GM23338 (cell line): ENCODE measurements around the gene LTBP4. TPM values are rescaled to one million over a fixed set of nuclear protein-coding genes. Genes with fewer than 3 reads are reported as not detected.

Experiments
- ATAC-seq: fragments of 200-7000 bp; cut with Tn5 transposase; 3 replicates; pipeline ENCODE4 v1.9.1; 2020
- DNase-seq: peaks from one replicate; pipeline ENCODE4 v3.0.0-alpha.2; 2015; ENCODE audit warnings: low spot score
- H2AFZ ChIP-seq: fragments of 200-600 bp; sonication (generic); 2 replicates; pipeline ENCODE4 v1.8.0; 2016; ENCODE audit warnings: antibody characterized with exemption, mild to moderate bottlenecking, moderate library complexity
- H3F3A ChIP-seq: fragments of 200-600 bp; sonication (generic); replicated peaks from 2 replicates; pipeline ENCODE4 v1.8.0; 2017; ENCODE audit warnings: antibody characterized with exemption, mixed run types, low read depth
- H3K27ac ChIP-seq: fragments of 200-600 bp; sonication (generic); 2 replicates; pipeline ENCODE4 v1.6.1; 2016; ENCODE audit warnings: low read depth
- H3K27me3 ChIP-seq: fragments of 200-600 bp; sonication (generic); 2 replicates; pipeline ENCODE4 v1.8.0; 2016; ENCODE audit warnings: mild to moderate bottlenecking, mixed run types, moderate library complexity; ENCODE audit not compliant: insufficient read depth
- H3K36me3 ChIP-seq: fragments of 200-600 bp; sonication (generic); 2 replicates; pipeline ENCODE4 v1.8.0; 2016; ENCODE audit warnings: mild to moderate bottlenecking; ENCODE audit not compliant: insufficient read depth
- H3K4me1 ChIP-seq: fragments of 200-600 bp; sonication (generic); 2 replicates; pipeline ENCODE4 v1.8.0; 2016; ENCODE audit warnings: mild to moderate bottlenecking, moderate library complexity; ENCODE audit not compliant: insufficient read depth
- H3K4me2 ChIP-seq: fragments of 200-600 bp; sonication (generic); 2 replicates; pipeline ENCODE4 v1.7.1; 2017; ENCODE audit warnings: mixed run types
- H3K4me3 ChIP-seq: fragments of 200-600 bp; sonication (generic); 2 replicates; pipeline ENCODE4 v1.6.1; 2016; ENCODE audit warnings: mixed run types
- H3K79me2 ChIP-seq: fragments of 200-600 bp; sonication (generic); replicated peaks from 2 replicates; pipeline ENCODE4 v1.8.0; 2017; ENCODE audit warnings: mild to moderate bottlenecking; ENCODE audit not compliant: insufficient read depth
- H3K9me2 ChIP-seq: fragments of 200-600 bp; sonication (generic); 2 replicates; pipeline ENCODE4 v1.8.0; 2017; ENCODE audit not compliant: insufficient read depth
- H4K20me1 ChIP-seq: fragments of 200-600 bp; sonication (generic); replicated peaks from 2 replicates; pipeline ENCODE4 v1.8.0; 2017; ENCODE audit warnings: mild to moderate bottlenecking; ENCODE audit not compliant: insufficient read depth
- H3K27ac Mint-ChIP-seq: 2 replicates; pipeline ENCODE4 v1.8.0; 2020; ENCODE audit warnings: inconsistent platforms, mild to moderate bottlenecking, moderate library complexity, mixed read lengths
- H3K27me3 Mint-ChIP-seq: 3 replicates; pipeline ENCODE4 v1.8.0; 2022; ENCODE audit warnings: low read depth, mild to moderate bottlenecking, moderate library complexity, mixed read lengths, inconsistent platforms; ENCODE audit not compliant: insufficient read depth, poor library complexity
- H3K36me3 Mint-ChIP-seq: 3 replicates; pipeline ENCODE4 v1.8.0; 2021; ENCODE audit warnings: low read depth, mild to moderate bottlenecking, inconsistent platforms, moderate library complexity, mixed read lengths
- H3K4me1 Mint-ChIP-seq: 3 replicates; pipeline ENCODE4 v1.8.0; 2020; ENCODE audit warnings: mild to moderate bottlenecking, inconsistent platforms, mixed read lengths
- H3K4me3 Mint-ChIP-seq: 3 replicates; pipeline ENCODE4 v1.8.0; 2021; ENCODE audit warnings: moderate library complexity, mild to moderate bottlenecking, inconsistent platforms, mixed read lengths
- H3K9me3 Mint-ChIP-seq: 3 replicates; pipeline ENCODE4 v1.8.0; 2020; ENCODE audit warnings: moderate library complexity, mild to moderate bottlenecking, inconsistent platforms, mixed read lengths
- CREB1 ChIP-seq: fragments of 250-450 bp; sonication (Bioruptor Pico); IDR thresholded peaks from 2 replicates; pipeline ENCODE4 v1.5.0; 2020; ENCODE audit warnings: low read depth, mild to moderate bottlenecking, moderate library complexity
- EZH2 ChIP-seq: fragments of 200-600 bp; sonication (generic); IDR thresholded peaks from one replicate; pipeline ENCODE4 v1.8.0; 2017; ENCODE audit warnings: antibody characterized with exemption, mild to moderate bottlenecking, low read depth; ENCODE audit not compliant: unreplicated experiment
- EZH2phosphoT487 ChIP-seq: fragments of 200-600 bp; sonication (generic); IDR thresholded peaks from one replicate; pipeline ENCODE4 v1.8.1; 2018; ENCODE audit warnings: antibody characterized with exemption; ENCODE audit not compliant: unreplicated experiment
- JUNB ChIP-seq: IDR thresholded peaks from one replicate; pipeline ENCODE4 v1.6.1; 2016; ENCODE audit warnings: antibody characterized with exemption; ENCODE audit not compliant: unreplicated experiment
- NANOG ChIP-seq: IDR thresholded peaks from 2 replicates; pipeline ENCODE4 v1.6.1; 2016; ENCODE audit warnings: antibody characterized with exemption, borderline replicate concordance
- POLR2AphosphoS5 ChIP-seq: IDR thresholded peaks from 2 replicates; pipeline ENCODE4 v1.6.1; 2016; ENCODE audit warnings: antibody characterized with exemption, low read depth
- STAT1 ChIP-seq: IDR thresholded peaks from one replicate; pipeline ENCODE4 v1.6.1; 2016; ENCODE audit warnings: antibody characterized with exemption; ENCODE audit not compliant: unreplicated experiment
- ZNF114 ChIP-seq: fragments of 250-450 bp; sonication (Bioruptor Pico); IDR thresholded peaks from 2 replicates; pipeline ENCODE4 v1.5.0; 2020; ENCODE audit warnings: mild to moderate bottlenecking, moderate library complexity
- ZNF331 ChIP-seq: fragments of 250-450 bp; sonication (Bioruptor Pico); IDR thresholded peaks from 2 replicates; pipeline ENCODE4 v1.5.0; 2020; ENCODE audit warnings: low read depth, mild to moderate bottlenecking, moderate library complexity
- polyA plus RNA-seq: library from polyadenylated mRNA; unstranded; fragments of >200 nt; fragmentation: Nextera tagmentation; extraction: Ambion mirVana; gene quantifications from 2 replicates; pipeline ENCODE4 v1.2.1, GENCODE V29; 2016
- total RNA-seq: library from RNA; depleted of rRNA; stranded (reverse); fragments of >200 nt; shearing (Covaris generic); gene quantifications from 2 replicates; pipeline ENCODE4 v1.2.3, GENCODE V29; 2014
- TF ChIP-seq, protein P1 (sequence below): fragments of 250-450 bp; sonication (Bioruptor Pico); IDR thresholded peaks from 2 replicates; pipeline ENCODE4 v1.5.0; 2020; ENCODE audit warnings: mild to moderate bottlenecking, moderate library complexity
- TF ChIP-seq, protein P2 (sequence below): IDR thresholded peaks from 2 replicates; pipeline ENCODE4 v1.6.1; 2016; ENCODE audit warnings: antibody characterized with exemption
- TF ChIP-seq, protein P3 (sequence below), 2 experiments: fragments of 200-600 bp in 1 of 2; sonication (generic) in 1 of 2; conservative IDR thresholded peaks; 2 replicates each; pipeline versions ENCODE4 v1.5.1 to v1.6.1; 2016 to 2017; ENCODE audit warnings: antibody characterized with exemption in 2 of 2, low read depth in 2 of 2, mild to moderate bottlenecking in 2 of 2, moderate library complexity in 1 of 2
- TF ChIP-seq, protein P4 (sequence below): IDR thresholded peaks from one replicate; pipeline ENCODE4 v1.6.1; 2018; ENCODE audit warnings: antibody characterized with exemption; ENCODE audit not compliant: unreplicated experiment

Gene LTBP4
- total and polyA plus RNA-seq, 2 experiments from 2014 or later, result 50.3 to 65.0 TPM

DNA sequence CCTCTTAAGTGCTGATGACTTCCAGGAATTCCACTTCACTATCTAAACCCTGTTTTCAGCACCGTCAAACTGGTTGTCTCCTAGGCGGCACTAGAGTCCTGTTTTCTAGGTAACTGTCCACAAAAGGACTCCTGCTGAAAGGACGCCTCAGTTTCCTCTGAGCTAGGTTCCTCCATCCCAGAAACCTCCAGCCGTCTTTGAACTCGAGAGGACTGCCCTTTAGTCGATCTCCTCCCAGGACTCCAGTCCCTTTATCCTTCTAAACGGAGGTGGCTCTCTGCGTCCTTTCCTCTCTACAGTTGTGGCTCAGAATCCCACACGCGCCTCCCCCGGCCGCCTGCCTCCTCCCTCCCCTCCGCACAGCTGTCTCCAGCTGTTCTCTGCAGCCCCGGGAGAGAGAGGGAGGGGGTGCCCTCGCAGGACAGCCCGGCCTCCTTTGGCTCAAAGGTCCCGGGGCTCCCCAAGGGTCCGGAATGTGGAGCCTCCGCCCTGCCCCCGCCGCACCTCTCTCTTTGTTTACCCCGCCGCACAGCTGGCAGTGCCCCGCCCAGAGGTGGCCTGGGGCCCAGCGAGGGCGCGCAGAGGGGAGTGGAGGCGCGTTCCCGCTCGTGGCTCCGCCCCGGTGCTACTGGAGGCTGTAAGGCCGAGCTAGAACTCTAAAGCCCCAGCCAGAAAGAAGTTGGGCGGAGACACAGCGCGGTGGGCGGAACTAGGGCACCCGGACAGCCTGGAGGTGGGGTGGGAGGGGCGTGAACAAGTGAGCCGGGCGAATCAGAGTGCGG is 2.4 kb downstream of the LTBP4 start:
- peak overlapping the region; percentile 85 for H3K4me2 ChIP-seq
- ATAC-seq, result peak; percentile 56
- H3K36me3 ChIP-seq, result no peaks in the 10 kb centered on the region
- H3K27me3 Mint-ChIP-seq, result peaks cover 82% of the 10 kb centered on the region
- H3K27ac Mint-ChIP-seq, result no peak overlapping the region; the same call in 1 of the 2 replicates
- H3K9me3 Mint-ChIP-seq, result peaks cover 5% of the 10 kb centered on the region; the same call in 2 of the 3 replicates
- H3K4me3 Mint-ChIP-seq, result peak overlapping the region; percentile 74
- peak; percentile 100 for DNase-seq
- no peaks in the 10 kb centered on the region for H3K79me2 ChIP-seq
- H3K4me3 ChIP-seq, result peak overlapping the region; percentile 53
- H3K4me1 ChIP-seq, result peaks cover 42% of the 10 kb centered on the region
- no peaks in the 10 kb centered on the region; the same call in none of the 2 replicates for H4K20me1 ChIP-seq
- peaks cover 28% of the 10 kb centered on the region for H3F3A ChIP-seq
- 0 out of 2 replicates have a peak overlapping the region, but pooled peaks have one; percentile 49 for H2AFZ ChIP-seq
- H3K4me1 Mint-ChIP-seq, result peaks cover 55% of the 10 kb centered on the region
- peak overlapping the region; percentile 73 for H3K27ac ChIP-seq
- TF ChIP-seq STAT1 (no peak), EZH2phosphoT487 (no peak), NANOG (no peak), CREB1 (CRISPR knock-in tag) (peak; percentile 31; the same call in 1 of the 2 replicates), EZH2 (no peak), ZNF114 (CRISPR knock-in tag) (no peak), ZNF331 (no peak), JUNB (no peak), POLR2AphosphoS5 (peak; percentile 47; the same call in 1 of the 2 replicates)
- TF ChIP-seq, protein P1, sequence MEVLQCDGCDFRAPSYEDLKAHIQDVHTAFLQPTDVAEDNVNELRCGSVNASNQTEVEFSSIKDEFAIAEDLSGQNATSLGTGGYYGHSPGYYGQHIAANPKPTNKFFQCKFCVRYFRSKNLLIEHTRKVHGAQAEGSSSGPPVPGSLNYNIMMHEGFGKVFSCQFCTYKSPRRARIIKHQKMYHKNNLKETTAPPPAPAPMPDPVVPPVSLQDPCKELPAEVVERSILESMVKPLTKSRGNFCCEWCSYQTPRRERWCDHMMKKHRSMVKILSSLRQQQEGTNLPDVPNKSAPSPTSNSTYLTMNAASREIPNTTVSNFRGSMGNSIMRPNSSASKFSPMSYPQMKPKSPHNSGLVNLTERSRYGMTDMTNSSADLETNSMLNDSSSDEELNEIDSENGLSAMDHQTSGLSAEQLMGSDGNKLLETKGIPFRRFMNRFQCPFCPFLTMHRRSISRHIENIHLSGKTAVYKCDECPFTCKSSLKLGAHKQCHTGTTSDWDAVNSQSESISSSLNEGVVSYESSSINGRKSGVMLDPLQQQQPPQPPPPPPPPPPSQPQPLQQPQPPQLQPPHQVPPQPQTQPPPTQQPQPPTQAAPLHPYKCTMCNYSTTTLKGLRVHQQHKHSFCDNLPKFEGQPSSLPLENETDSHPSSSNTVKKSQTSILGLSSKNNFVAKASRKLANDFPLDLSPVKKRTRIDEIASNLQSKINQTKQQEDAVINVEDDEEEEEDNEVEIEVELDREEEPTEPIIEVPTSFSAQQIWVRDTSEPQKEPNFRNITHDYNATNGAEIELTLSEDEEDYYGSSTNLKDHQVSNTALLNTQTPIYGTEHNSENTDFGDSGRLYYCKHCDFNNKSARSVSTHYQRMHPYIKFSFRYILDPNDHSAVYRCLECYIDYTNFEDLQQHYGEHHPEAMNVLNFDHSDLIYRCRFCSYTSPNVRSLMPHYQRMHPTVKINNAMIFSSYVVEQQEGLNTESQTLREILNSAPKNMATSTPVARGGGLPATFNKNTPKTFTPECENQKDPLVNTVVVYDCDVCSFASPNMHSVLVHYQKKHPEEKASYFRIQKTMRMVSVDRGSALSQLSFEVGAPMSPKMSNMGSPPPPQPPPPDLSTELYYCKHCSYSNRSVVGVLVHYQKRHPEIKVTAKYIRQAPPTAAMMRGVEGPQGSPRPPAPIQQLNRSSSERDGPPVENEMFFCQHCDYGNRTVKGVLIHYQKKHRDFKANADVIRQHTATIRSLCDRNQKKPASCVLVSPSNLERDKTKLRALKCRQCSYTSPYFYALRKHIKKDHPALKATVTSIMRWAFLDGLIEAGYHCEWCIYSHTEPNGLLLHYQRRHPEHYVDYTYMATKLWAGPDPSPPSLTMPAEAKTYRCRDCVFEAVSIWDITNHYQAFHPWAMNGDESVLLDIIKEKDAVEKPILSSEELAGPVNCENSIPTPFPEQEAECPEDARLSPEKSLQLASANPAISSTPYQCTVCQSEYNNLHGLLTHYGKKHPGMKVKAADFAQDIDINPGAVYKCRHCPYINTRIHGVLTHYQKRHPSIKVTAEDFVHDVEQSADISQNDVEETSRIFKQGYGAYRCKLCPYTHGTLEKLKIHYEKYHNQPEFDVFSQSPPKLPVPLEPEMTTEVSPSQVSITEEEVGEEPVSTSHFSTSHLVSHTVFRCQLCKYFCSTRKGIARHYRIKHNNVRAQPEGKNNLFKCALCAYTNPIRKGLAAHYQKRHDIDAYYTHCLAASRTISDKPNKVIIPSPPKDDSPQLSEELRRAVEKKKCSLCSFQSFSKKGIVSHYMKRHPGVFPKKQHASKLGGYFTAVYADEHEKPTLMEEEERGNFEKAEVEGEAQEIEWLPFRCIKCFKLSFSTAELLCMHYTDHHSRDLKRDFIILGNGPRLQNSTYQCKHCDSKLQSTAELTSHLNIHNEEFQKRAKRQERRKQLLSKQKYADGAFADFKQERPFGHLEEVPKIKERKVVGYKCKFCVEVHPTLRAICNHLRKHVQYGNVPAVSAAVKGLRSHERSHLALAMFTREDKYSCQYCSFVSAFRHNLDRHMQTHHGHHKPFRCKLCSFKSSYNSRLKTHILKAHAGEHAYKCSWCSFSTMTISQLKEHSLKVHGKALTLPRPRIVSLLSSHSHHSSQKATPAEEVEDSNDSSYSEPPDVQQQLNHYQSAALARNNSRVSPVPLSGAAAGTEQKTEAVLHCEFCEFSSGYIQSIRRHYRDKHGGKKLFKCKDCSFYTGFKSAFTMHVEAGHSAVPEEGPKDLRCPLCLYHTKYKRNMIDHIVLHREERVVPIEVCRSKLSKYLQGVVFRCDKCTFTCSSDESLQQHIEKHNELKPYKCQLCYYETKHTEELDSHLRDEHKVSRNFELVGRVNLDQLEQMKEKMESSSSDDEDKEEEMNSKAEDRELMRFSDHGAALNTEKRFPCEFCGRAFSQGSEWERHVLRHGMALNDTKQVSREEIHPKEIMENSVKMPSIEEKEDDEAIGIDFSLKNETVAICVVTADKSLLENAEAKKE (CRISPR knock-in tag), result no peak
- TF ChIP-seq, protein P2, sequence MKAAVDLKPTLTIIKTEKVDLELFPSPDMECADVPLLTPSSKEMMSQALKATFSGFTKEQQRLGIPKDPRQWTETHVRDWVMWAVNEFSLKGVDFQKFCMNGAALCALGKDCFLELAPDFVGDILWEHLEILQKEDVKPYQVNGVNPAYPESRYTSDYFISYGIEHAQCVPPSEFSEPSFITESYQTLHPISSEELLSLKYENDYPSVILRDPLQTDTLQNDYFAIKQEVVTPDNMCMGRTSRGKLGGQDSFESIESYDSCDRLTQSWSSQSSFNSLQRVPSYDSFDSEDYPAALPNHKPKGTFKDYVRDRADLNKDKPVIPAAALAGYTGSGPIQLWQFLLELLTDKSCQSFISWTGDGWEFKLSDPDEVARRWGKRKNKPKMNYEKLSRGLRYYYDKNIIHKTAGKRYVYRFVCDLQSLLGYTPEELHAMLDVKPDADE, result no peak
- TF ChIP-seq, protein P3, sequence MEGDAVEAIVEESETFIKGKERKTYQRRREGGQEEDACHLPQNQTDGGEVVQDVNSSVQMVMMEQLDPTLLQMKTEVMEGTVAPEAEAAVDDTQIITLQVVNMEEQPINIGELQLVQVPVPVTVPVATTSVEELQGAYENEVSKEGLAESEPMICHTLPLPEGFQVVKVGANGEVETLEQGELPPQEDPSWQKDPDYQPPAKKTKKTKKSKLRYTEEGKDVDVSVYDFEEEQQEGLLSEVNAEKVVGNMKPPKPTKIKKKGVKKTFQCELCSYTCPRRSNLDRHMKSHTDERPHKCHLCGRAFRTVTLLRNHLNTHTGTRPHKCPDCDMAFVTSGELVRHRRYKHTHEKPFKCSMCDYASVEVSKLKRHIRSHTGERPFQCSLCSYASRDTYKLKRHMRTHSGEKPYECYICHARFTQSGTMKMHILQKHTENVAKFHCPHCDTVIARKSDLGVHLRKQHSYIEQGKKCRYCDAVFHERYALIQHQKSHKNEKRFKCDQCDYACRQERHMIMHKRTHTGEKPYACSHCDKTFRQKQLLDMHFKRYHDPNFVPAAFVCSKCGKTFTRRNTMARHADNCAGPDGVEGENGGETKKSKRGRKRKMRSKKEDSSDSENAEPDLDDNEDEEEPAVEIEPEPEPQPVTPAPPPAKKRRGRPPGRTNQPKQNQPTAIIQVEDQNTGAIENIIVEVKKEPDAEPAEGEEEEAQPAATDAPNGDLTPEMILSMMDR (conservative IDR thresholded peaks at IDR 0.05; ENCODE audit: low read depth in 2 of 2), result peak in 1 of 2 experiments; percentile 35; a peak in 2 of 4 replicates
- TF ChIP-seq, protein P4, sequence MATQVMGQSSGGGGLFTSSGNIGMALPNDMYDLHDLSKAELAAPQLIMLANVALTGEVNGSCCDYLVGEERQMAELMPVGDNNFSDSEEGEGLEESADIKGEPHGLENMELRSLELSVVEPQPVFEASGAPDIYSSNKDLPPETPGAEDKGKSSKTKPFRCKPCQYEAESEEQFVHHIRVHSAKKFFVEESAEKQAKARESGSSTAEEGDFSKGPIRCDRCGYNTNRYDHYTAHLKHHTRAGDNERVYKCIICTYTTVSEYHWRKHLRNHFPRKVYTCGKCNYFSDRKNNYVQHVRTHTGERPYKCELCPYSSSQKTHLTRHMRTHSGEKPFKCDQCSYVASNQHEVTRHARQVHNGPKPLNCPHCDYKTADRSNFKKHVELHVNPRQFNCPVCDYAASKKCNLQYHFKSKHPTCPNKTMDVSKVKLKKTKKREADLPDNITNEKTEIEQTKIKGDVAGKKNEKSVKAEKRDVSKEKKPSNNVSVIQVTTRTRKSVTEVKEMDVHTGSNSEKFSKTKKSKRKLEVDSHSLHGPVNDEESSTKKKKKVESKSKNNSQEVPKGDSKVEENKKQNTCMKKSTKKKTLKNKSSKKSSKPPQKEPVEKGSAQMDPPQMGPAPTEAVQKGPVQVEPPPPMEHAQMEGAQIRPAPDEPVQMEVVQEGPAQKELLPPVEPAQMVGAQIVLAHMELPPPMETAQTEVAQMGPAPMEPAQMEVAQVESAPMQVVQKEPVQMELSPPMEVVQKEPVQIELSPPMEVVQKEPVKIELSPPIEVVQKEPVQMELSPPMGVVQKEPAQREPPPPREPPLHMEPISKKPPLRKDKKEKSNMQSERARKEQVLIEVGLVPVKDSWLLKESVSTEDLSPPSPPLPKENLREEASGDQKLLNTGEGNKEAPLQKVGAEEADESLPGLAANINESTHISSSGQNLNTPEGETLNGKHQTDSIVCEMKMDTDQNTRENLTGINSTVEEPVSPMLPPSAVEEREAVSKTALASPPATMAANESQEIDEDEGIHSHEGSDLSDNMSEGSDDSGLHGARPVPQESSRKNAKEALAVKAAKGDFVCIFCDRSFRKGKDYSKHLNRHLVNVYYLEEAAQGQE, result no peak
- 0 out of 2 replicates have a peak, but pooled peaks cover 3% of the 10 kb centered on the region for H3K9me2 ChIP-seq
- 0 out of 3 replicates have a peak, but pooled peaks cover 2% of the 10 kb centered on the region for H3K36me3 Mint-ChIP-seq
- H3K27me3 ChIP-seq, result peaks cover 81% of the 10 kb centered on the region
